Stomach (tissue), 4 donors: ENCODE data around the gene EYA2.

Experiments
- POLR2A ChIP-seq, 4 donors: fragments of 450-650 bp; IDR thresholded peaks; one replicate each; pipeline ENCODE4 v1.6.1; 2016; ENCODE audit warnings: antibody characterized with exemption in 4 of 4, control low read depth in 2 of 4, mild to moderate bottlenecking in 1 of 4, moderate library complexity in 1 of 4
- TF ChIP-seq, protein P1 (sequence below), 7 experiments: fragments of 450-650 bp in 4 of 7; fragments of 200-600 bp in 3 of 7; sonication (generic) in 3 of 7; IDR thresholded peaks; one replicate each; pipeline ENCODE4 v1.5.1; 2016 to 2019; ENCODE audit warnings: antibody characterized with exemption in 7 of 7, control low read depth in 2 of 7, mild to moderate bottlenecking in 1 of 7

GRCh38 chr20:47011984-47012383 lies 117.3 kb downstream of the EYA2 start:
- TF ChIP-seq POLR2A (IDR thresholded peaks at IDR 0.05), result no peak
- TF ChIP-seq, protein P1, sequence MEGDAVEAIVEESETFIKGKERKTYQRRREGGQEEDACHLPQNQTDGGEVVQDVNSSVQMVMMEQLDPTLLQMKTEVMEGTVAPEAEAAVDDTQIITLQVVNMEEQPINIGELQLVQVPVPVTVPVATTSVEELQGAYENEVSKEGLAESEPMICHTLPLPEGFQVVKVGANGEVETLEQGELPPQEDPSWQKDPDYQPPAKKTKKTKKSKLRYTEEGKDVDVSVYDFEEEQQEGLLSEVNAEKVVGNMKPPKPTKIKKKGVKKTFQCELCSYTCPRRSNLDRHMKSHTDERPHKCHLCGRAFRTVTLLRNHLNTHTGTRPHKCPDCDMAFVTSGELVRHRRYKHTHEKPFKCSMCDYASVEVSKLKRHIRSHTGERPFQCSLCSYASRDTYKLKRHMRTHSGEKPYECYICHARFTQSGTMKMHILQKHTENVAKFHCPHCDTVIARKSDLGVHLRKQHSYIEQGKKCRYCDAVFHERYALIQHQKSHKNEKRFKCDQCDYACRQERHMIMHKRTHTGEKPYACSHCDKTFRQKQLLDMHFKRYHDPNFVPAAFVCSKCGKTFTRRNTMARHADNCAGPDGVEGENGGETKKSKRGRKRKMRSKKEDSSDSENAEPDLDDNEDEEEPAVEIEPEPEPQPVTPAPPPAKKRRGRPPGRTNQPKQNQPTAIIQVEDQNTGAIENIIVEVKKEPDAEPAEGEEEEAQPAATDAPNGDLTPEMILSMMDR (IDR thresholded peaks at IDR 0.05), result no peak
